NK-92 treated with Interleukin-12 subunit alpha and Interleukin-12 subunit beta, amount 100 ng/mL, for 24 hours (cell line): ENCODE data around the gene TULP4.

ENCODE experiments used
- DNase-seq: peaks from one replicate; lab custom pipeline; 2025; lab: John Stamatoyannopoulos, UW

The TULP4 gene

DNA sequence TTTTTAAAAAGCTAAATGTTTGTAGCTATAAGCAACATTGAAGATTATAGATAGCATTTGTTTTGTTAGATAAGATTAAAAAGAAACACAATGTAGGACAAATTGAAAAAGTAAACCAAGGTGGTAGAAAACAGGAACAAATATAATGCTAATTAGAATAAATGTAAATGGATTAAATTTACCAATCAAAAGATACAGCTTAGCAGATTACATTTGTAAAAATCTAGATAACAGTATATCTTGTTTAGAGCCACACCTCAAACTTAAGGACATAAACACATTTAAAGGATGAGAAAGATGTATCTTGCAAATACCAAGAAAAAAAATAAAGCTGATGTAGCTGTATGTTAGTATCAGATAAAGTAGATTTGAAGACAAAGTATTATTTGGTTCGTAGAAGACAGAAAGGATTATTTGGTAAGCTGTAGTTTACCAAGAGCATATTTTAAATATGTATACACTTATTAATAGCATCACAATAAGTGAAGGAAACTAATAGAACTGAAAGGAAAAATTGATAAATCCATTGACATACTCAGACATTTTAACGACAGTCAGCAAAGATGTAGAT, 107.2 kb downstream of the TULP4 start:
- DNase-seq, result no peak

DNA sequence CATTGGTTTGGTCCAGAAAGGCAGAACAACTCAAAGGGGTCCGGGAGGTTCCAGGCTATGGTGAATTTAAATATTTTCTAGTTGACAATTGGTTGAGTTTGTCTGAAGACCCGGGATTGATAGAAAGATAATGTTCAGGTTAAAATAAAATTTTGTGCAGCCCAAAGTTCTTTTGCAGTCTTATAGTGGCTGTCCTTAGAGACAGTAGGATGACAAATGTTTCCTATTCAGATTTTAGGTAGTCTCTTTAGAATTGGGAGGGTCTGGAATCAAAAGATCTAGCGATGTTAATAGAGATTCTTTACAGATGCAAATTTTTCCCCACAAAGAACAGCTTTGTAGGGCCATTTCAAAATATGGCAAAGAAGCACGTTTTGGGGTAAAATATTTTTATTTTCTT, 109.1 kb downstream of the TULP4 start:
- DNase-seq, result no peak

DNA sequence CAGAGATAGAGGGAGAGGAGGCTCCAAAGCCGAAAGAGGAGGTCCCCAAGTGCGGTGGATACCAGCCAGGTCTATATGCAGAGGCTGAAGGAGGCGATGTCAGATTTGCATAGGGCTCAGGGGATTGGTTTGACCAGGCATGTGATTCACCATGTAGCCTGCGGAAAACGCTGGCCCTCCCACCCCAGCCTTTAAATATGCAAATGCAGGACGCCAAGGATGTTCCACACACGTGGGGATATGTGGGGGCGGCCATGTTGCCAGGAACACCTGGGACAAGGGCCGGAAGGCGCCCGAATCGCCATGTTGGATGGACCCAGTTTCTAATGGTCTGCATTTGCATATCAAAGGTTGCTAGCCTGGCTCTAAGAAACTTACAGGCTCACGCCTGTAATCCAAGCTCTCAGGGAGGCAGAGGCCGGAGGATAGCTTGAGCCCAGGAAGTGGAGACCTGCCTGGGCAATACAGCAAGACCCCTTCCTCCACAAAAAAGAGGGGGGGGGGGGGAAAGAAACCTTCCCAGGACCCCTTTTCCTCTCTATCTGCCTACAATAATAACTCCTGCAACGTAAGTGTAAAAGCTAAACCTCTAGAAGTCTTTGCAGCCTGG, 110.5 kb downstream of the TULP4 start:
- no peak for DNase-seq

DNA sequence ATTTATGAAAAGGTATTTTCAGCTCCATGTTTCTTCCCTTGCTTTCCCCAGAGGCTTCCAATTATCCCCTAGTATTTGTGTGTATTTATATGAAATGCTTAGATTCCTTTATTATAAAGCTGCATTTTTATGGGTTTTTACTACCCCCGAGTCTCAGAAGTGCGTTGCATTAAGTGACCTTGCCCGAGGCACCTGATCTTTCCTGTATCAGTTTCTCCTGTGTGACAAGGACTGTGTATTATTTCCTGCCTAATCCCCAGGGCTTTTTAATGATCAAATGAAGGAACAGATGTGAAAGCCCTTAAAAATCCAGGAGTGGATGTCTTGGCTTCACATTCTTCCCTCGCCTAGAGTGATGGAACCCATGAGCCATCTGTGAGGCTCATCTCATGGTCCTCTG, 118.8 kb downstream of the TULP4 start:
- DNase-seq, result no peak

DNA sequence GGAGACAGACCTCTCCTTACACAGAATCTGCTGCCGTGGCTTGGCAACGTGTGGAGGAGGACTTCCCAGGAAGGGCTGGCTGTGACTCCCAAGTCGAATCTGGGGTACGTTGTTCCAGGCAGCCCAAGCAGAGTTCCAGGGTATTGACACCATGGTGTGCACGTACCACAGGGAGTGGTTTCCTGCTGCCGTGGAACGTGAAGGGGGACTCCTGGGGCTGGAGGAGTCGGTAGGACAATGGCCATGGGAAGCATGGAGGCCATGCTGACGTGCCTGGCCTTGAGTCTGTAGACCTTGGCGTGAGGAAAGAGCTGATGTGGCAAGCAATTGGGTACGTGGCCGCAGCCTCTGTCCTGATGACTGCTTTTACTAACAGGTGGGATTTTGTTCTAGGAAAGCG, 119.3 kb downstream of the TULP4 start:
- no peak for DNase-seq

DNA sequence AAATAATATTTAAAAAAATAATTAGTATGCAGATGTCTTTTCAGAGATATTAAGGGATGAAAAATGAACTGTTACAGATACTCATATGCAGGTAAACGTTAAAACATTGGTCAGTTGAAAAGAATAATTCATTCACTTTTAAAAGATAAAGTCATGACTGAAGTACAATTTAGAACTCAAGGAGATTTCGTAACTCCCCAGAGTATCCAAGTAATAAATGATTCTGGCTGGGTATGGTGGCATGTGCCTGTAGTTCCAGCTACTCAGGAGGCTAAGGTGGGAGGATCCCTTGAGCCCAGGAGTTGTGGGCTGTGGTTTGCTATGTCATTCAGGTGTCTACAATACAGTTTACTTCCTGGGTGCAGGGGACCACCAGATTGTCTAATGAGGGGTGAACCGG, 125.3 kb downstream of the TULP4 start:
- no peak for DNase-seq

DNA sequence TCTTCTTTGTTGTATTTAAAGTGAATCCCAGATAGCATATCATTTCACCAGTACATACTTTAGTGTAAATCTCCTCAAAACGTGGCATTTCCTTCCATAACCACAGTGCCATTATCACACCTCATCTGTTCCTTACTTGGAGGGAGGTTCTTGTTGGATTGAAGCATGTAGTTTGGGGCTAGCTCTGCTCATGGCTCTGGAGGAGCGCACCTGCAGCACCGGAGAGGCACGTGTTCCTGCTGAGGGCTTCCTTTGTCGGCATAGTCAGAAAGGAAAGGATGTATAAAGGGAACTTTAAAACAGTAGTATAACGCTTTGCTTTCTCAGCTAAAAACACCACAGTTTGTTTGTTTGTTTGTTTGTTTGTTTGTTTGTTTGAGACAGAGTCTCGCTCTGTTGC, 126.0 kb downstream of the TULP4 start:
- DNase-seq, result no peak

DNA sequence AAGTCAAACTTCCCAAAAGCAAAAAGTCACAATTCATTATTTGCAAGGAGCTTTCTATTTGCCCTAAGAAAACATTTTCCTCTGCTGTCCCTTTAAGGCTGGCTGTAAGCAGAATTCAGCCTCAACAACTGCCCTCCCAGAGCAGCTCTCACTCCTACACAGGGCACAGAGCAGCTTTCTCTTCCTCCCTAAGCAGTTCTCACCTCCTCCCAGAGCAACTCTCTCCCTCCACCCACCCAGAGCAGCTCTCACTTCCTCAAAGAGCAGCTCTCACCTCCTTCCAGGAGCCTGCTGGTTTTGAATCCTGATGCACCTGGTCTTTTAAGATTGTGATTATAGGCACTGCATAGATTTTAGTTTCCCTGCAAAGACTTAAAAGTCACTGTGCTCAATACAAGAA, 127.0 kb downstream of the TULP4 start:
- no peak for DNase-seq

DNA sequence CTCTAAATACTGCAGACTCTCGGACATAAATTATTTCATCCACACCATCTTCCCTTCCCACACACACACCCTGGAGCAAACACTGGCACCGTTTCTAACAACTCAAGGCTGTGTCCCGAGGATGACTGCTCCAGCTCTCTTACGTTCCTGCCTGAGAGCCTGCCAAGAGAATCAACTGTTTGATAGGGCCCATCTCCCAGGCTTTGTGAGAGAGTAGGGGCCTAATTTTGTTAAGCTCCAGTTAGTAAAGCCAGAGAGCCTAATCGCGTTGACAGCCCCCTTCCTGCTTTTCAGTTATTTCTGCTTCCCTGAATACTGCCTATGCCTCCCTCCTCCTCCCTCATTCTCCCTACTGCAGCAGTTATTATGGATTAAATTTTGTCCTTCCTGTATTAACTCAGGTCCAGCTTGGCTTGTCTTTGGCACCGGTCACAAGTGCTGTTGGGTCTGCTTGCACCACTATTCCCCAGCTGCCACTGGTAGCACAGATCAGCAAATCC, 129.5 kb downstream of the TULP4 start:
- DNase-seq, result no peak

DNA sequence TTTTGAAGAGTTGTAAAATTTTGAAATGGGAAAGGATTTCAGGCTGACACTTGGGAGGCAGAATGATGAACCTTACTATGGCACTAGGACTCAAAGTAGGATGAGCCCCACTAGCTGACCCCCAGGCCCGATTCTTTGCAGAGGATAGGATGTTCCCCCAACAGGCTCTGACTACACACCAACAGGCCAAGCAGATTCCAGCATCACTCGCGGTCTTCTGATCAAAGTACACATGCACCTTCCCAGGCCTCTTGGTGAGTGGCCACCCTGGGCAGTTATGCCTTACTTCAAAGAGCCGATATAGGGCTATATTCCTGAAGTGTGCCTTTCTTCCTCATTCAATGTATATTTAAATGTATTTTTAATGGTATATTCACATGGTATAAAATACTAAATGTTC, 130.0 kb downstream of the TULP4 start:
- DNase-seq, result no peak

DNA sequence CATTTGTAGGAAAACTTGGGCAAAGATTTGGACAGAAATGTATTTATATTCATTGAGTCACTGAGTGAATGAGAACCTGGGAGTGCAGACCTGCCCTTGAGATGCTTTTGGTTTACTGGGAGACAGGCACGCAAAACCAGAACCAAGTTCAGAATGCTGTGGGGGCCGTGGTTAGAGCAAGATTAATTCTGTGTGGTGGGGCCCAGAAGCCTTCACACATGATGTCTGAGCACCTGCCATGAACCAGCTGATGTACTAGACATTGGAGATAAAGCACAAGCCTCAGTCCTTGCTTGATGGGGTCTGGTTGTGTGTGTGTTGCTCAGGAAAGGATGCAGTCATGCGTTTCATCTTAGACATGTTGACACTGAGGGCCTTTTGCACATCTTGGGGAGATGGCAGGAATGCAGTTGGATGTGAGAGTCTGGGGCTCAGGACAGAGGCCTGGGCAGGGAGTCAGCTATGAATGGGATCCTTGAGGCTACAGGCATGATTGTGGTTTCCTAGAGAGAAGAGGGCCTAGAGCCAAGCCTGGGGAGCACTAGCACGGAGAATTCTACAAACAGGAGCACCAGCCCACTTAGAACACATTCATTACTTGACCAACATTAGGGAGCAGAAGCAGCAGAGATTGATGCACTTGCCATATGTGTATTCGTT, 133.3 kb downstream of the TULP4 start:
- no peak for DNase-seq

DNA sequence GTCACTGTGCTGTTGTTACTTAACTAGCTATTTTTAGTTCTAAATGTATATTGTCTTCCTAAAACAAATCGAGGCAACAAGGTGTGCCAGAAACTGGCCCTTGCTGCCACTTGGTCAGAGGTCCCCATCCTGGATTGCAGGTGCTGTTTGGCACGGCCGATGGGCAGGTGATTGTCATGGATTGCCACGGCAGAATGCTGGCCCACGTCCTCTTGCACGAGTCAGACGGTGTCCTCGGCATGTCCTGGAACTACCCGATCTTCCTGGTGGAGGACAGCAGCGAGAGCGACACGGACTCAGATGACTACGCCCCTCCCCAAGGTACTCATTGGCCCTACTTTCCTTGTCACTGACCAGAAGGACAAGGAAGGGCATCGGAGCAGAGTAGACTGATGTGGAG, 136.6 kb downstream of the TULP4 start:
- DNase-seq, result no peak

DNA sequence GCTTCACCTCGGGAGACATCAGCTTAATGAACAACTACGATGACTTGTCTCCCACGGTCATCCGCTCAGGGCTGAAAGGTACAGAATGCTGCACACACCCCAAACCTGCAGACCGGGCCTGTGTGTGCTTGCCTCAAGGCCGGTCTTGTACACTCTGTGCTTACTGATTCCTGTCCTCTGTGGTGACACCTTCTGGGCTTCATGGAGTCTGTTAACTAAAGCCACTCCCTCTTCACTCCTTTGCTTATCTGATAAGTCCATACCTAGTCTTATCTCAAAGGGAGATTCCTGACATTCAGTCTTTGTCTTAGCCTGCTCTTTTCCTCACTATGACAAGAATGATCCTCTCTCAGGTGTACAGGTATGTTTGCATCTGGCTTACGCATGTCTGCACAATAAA, 139.9 kb downstream of the TULP4 start:
- no peak for DNase-seq

DNA sequence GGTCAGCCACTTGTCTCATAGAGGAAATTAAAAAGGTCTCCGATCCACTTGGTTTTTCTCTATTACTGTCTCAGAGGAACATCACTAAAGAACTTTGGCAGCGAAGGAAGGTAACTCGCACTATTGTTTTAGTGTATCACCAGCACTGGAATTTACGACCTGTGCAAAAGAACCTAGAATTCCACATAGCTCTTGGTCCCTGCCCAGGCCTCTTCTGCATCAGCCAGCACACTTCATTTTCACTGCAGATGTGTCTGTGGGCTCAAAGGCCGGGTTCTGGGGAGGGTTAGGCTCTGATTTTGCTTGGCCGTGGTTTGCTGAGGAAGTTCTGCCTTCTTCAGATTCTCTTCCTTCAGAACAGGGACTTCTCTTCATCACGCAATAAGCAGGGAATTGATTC, 144.9 kb downstream of the TULP4 start:
- no peak for DNase-seq

DNA sequence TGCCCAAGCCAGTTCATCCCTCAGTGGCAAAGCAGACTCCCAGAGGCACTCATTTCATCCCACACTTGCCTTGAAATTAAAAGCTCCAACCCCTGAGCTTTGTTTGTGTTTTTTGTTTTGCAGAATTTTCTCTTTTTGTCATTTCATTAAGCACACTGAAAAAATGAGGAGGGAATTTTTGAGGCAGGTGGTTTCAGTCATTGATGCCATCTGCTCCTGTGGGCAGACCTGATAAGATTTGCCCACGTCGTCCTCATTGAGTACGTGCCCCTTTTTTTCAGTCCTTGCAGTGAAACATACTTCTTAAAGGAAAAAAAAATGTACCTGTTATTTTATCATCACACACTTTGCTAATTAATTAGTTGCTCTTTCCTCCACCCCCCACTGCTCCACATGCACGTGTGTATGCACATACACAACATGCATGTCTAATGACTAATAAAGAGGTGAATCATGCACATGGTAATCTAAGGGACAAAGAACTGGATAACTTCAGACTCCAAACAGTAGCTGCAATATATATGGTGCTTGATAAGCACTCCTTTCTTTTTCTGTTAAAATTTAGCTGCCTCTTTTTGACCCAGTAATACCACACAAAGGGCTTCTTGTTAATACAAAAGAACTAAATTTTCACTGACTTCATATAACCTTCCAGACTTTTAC, 145.5 kb downstream of the TULP4 start:
- no peak for DNase-seq

DNA sequence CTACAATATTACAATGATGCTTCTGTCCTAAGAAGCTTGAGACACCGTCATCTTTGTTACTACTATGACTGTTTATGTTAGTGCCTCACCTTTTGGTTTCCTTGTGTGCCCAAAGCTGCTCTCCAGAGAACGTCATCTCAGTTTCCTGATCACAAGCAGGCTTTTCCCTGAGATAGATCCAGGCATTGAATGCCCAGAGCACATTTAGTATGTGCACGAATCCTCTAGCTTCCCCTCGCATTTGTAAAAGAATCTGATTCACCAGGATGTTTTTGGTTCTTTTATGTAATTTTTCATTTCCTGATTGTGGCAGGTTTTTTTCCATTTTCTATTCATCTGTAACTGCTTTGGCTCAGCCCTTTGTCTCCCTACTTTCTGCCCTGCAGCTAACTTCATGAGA, 147.5 kb downstream of the TULP4 start:
- no peak for DNase-seq

DNA sequence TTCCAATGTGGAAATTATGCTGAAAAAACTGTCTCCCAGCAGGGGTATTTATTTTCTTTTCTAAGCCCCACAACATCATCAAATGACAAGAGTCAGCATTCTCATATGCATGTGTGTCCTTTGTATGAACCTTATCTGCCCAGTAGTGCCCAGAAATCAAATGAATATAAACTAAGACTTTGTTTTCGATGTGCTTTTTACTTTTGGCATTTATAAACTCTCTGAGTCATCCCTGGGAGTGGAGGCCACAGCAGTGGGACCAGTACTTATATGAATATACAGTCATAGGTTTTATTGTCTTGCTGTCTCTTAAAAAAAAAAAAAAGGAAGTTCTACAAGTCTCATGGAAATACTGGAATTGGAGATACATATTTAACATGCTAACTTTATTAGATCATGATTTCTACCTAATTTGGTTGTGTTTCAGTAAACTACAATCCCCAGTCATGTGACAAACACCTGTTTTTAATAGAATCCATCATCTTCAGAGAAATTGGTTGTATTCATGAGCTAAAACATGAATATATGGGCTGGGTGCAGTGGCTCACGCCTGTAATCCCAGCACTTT, 148.4 kb downstream of the TULP4 start:
- DNase-seq, result no peak

DNA sequence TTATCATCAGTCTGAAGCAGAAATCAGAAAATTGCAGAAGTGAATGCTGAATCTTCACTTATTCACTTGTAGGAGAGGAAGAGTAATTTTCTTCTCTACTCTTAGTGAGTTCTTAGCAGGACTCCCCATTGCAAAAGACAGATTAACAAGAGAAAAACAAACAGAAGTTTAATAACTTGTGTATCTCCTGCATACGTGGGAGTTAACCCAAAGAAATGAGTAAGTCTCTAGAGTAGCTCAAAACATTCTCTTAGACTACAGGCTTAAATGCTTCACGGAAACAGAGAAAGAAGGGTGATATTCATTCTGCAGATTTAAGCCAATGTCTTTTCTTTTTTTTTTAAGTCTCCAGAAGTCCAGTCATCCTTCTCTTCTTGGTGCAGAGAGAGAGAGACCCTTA, 149.7 kb downstream of the TULP4 start:
- no peak for DNase-seq

DNA sequence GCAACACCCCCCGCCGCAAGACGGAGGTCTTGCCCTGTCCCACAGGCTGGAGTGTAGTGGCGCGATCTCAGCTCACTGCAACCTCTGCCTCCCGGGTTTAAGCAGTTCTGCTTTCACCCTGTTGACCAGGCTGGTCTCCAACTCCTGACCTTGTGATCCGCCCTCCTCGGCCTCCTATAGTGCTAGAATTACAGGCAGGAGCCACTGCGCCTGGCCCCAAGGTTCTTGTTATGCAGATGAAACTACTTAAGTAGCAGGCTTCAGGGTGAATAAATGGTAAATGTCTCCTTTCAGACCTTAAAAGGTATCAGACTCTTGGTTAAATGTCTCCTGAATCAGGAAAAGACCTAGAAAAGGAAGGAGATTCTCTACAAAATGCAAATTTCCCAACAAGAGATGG, 152.2 kb downstream of the TULP4 start:
- no peak for DNase-seq

DNA sequence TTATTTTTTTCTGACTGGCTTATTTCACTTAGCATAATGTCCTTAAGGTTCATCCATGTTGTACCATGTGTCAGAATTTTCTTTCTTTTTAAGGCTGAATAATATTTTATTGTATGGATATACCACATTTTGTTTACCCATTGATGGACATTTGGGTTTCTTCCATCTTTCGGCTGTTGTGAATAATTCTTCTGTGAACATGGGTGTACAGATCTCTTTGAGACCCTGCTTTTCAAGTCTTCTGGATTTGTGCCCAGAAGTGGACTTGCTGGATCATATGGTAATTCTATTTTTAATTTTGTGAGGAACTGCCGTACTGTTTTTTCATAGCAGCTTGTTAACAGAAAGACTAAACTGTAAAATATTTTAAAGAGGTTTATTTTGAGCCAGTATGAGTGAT, 153.0 kb downstream of the TULP4 start:
- no peak for DNase-seq

DNA sequence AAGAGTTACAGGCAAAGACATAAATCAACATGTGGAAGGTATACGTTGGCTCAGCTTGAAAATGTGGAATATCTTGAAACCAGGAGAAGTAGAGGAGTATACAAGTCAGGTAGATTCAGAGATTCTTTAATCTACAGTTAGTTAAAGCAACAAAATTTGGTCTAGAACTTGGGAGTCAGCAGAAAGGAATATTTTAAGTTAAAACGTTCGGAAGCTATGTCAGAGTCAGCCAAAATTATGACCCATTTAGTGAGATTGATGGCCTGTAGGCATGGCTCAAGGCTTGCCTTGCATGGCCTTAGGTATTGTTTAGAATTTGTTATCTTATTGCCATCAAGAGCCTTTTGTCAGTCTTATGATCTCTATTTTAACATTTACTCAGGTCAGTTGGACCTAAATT, 153.5 kb downstream of the TULP4 start:
- no peak for DNase-seq

DNA sequence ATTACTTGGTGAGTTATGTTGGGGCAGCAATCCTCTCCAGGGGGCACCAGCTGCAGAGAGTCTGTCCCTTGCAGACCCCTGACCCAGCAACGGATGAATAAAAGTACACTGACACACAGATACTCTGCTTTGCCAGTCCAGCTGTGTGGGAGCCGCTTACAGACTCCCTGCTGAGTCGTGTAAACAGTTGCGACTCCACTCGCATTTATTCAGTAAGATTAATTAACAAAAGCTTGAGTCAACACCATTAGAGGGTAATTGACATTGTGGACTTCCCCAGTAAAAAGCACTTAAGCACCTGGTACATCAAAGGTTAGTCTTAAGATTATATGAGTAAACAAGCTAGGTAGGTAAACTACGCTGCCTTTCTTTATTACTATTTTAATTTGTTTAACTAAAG, 155.7 kb downstream of the TULP4 start:
- DNase-seq, result no peak

DNA sequence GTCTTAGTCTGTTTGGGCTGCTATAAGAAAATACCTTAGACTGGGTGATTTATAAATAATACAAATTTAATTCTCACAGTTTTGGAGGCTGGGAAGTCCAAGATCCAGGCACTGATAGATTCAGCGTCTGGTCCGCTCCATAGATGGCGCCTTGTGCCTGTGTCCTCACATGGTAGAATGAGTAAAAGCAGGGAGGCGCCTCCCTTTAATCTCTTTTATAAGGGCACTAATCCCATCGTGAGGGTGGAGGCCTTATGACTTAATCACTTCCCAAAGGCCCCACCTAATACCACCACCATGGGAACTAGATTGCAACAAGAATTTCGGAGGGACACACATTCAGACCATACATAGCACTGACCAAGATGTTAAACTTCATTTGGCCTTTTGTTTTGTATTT, 156.4 kb downstream of the TULP4 start:
- no peak for DNase-seq
